Kidney epithelial cell (primary cell): ENCODE measurements around the gene PTPN12. TPM values are rescaled to one million over a fixed set of nuclear protein-coding genes. Genes with fewer than 3 reads are reported as not detected.
A peak's percentile ranks its signal among the peaks of the same experiment; 100 is the strongest.
"Not testable (repeated sequence)": the region's sequence is repeated elsewhere in the genome, so short reads cannot be mapped to it uniquely, and the experiment has no call there.

Source experiments
- DNase-seq: peaks from one replicate; pipeline ENCODE4 v3.0.0-alpha.2; 2010; ENCODE audit warnings: low read depth
- H3K27me3 ChIP-seq: 2 replicates; pipeline ENCODE4 v1.6.0; 2011; ENCODE audit warnings: low read length; ENCODE audit not compliant: control insufficient read depth, insufficient read depth
- H3K36me3 ChIP-seq: 2 replicates; pipeline ENCODE4 v1.5.1; 2011; ENCODE audit warnings: low read length; ENCODE audit not compliant: control insufficient read depth, insufficient read depth
- H3K4me3 ChIP-seq: 2 replicates; pipeline ENCODE4 v1.5.1; 2011; ENCODE audit warnings: low read depth, mild to moderate bottlenecking, control low read depth, low read length
- CTCF ChIP-seq: IDR thresholded peaks from 2 replicates; pipeline ENCODE4 v1.5.1; 2011; ENCODE audit warnings: mild to moderate bottlenecking, moderate library complexity, low read length, control low read depth, inconsistent platforms; ENCODE audit not compliant: insufficient read depth, poor library complexity, severe bottlenecking
- total RNA-seq: library from RNA; depleted of rRNA; stranded (reverse); fragments of >200 nt; gene quantifications from 2 replicates; pipeline ENCODE4 v1.2.3, GENCODE V29; 2015

PTPN12 gene
- total RNA-seq, 1 donor from 2014 or later, result 57.7 TPM

GRCh38 chr7:77536413-77537135 is 521 bp upstream of the PTPN12 start:
- H3K36me3 ChIP-seq, result no peaks in the 10 kb centered on the region
- no peaks in the 10 kb centered on the region for H3K27me3 ChIP-seq
- DNase-seq, result peak; percentile 82
- H3K4me3 ChIP-seq, result peak overlapping the region; percentile 85
- TF ChIP-seq CTCF, result no peak

GRCh38 chr7:77537778-77538280 is 734 bp downstream of the PTPN12 start:
- no peak for TF ChIP-seq CTCF
- Histone ChIP-seq H3K27me3 (no peaks in the 10 kb centered on the region), H3K4me3 (peak overlapping the region; percentile 85), H3K36me3 (no peaks in the 10 kb centered on the region)
- DNase-seq, result no peak

- TF ChIP-seq CTCF, result no peak
- no peaks in the 10 kb centered on the region for H3K36me3 ChIP-seq
- peak overlapping the region; percentile 85 for H3K4me3 ChIP-seq
- DNase-seq, result peak; percentile 69
- no peaks in the 10 kb centered on the region for H3K27me3 ChIP-seq
Measured at GRCh38 chr7:77538281-77539212, 1.5 kb downstream of the PTPN12 start.

- Histone ChIP-seq H3K27me3 (no peaks in the 10 kb centered on the region), H3K4me3 (no peak overlapping the region), H3K36me3 (no peaks in the 10 kb centered on the region)
- TF ChIP-seq CTCF, result no peak
- DNase-seq, result no peak
Measured at GRCh38 chr7:77540402-77540822, 3.3 kb downstream of the PTPN12 start.

DNA sequence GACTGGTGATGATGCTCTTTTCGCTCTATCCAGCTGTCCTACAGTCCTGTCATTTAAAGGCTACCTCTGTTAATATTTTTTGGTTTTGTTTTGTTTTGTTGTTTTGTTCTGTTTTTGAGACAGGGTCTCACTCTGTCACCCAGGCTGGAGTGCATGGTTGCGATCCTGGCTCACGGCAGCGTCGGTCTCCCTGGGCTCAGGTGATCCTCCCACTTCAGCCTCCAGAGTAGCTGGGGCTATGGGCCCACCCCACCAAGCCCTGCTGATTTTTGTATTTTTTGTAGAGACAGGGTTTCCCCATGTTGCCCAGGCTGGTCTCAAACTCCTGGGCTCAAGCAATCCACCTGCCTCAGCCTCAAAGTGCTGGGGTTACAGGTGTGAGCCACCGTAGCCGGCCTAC is 3.9 kb downstream of the PTPN12 start:
- not testable (repeated sequence) for H3K36me3 ChIP-seq, DNase-seq, H3K27me3 ChIP-seq, H3K4me3 ChIP-seq

DNA sequence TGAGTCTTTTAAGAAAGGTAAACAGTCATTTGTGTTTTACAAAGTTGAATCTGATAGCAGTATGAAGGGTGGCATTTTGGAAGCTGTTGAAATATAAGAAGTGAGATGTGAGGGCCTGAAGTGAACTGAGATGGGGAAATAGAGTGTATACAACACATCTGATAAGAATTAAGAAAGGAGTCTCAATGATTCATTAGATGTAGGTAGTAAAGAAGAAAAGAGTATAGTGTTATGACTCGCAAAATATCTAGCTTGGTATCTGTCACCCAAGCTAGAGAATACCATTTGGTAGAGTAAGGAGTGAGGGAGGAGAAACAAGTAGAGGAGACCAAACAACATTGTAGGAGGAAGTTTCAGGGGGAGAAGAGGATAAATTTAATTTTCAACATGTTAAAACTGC is 5.3 kb downstream of the PTPN12 start:
- no peak overlapping the region for H3K4me3 ChIP-seq
- DNase-seq, result no peak
- H3K36me3 ChIP-seq, result no peaks in the 10 kb centered on the region
- H3K27me3 ChIP-seq, result no peaks in the 10 kb centered on the region
- no peak for TF ChIP-seq CTCF
